Glomerular visceral epithelial cell (primary cell): Measurements from ENCODE around the gene TNN.

Experiments used
- DNase-seq: peaks from one replicate; pipeline ENCODE4 v3.0.0-alpha.2; 2016; ENCODE audit errors: extremely low spot score

The TNN gene

GRCh38 chr1:175145899-175146528 is 78.4 kb downstream of the TNN start:
- no peak for DNase-seq

GRCh38 chr1:175146529-175147213 is 79.0 kb downstream of the TNN start:
- peak; percentile 62 for DNase-seq

GRCh38 chr1:175147569-175147968 is 79.9 kb downstream of the TNN start:
- no peak for DNase-seq

- DNase-seq: no peak
Observed at GRCh38 chr1:175148068-175148467, 80.4 kb downstream of the TNN start.

GRCh38 chr1:175150596-175151319 is 83.1 kb downstream of the TNN start:
- peak; percentile 33 for DNase-seq

- DNase-seq: peak; percentile 45
Observed at GRCh38 chr1:175152006-175152652, 84.5 kb downstream of the TNN start.

- peak; percentile 35 for DNase-seq
Observed at GRCh38 chr1:175154629-175155472, 87.2 kb downstream of the TNN start.

GRCh38 chr1:175155473-175155856 is 87.8 kb downstream of the TNN start:
- no peak for DNase-seq

GRCh38 chr1:175155936-175156335 is 88.3 kb downstream of the TNN start:
- no peak for DNase-seq

GRCh38 chr1:175157200-175157599 is 89.6 kb downstream of the TNN start:
- no peak for DNase-seq

- no peak for DNase-seq
Observed at GRCh38 chr1:175158170-175158591, 90.5 kb downstream of the TNN start.

GRCh38 chr1:175162955-175163354 is 95.3 kb downstream of the TNN start:
- no peak for DNase-seq

GRCh38 chr1:175163702-175164101 is 96.1 kb downstream of the TNN start:
- no peak for DNase-seq

- no peak for DNase-seq
Observed at GRCh38 chr1:175164751-175165150, 97.1 kb downstream of the TNN start.

- no peak for DNase-seq
Observed at GRCh38 chr1:175166746-175167145, 99.1 kb downstream of the TNN start.

GRCh38 chr1:175167861-175168260 is 100.2 kb downstream of the TNN start:
- DNase-seq: no peak

- no peak for DNase-seq
Observed at GRCh38 chr1:175168782-175169181, 101.1 kb downstream of the TNN start.

GRCh38 chr1:175169286-175170018 is 101.8 kb downstream of the TNN start:
- no peak for DNase-seq

- DNase-seq: no peak
Observed at GRCh38 chr1:175171036-175171913, 103.6 kb downstream of the TNN start.

GRCh38 chr1:175172503-175172902 is 104.9 kb downstream of the TNN start:
- no peak for DNase-seq
